Spleen (tissue), 11 donors: Measurements from ENCODE around the gene GLIPR1. TPM values are rescaled to one million over a fixed set of nuclear protein-coding genes. Genes with fewer than 3 reads are reported as not detected.
"Not testable (repeated sequence)": the region's sequence is repeated elsewhere in the genome, so short reads cannot be mapped to it uniquely, and the experiment has no call there.

Experiments used
- DNase-seq: peaks from one replicate; pipeline ENCODE4 v3.0.0-alpha.2; 2020
- H3K27ac ChIP-seq, 8 donors: fragments of 200-600 bp; sonication (generic) in 7 of 8; 1 replicate in 4 of 8; 2 replicates in 4 of 8; pipeline versions ENCODE4 v1.5.0 to v1.8.0; 2016 to 2021; ENCODE audit warnings: inconsistent platforms in 4 of 8, mild to moderate bottlenecking in 4 of 8, moderate library complexity in 1 of 8
- H3K27me3 ChIP-seq, 7 donors: fragments of 200-600 bp; sonication (generic) in 6 of 7; replicated peaks in 1 of 7; 1 replicate in 4 of 7; 2 replicates in 3 of 7; pipeline versions ENCODE4 v1.5.0 to v1.8.0; 2016 to 2021; ENCODE audit warnings: inconsistent platforms in 3 of 7, mild to moderate bottlenecking in 1 of 7
- H3K36me3 ChIP-seq, 6 donors: fragments of 200-600 bp; sonication (generic) in 5 of 6; 1 replicate in 4 of 6; 2 replicates in 2 of 6; pipeline versions ENCODE4 v1.5.0 to v1.8.0; 2016 to 2021; ENCODE audit warnings: inconsistent platforms in 2 of 6
- H3K4me1 ChIP-seq, 6 donors: fragments of 200-600 bp; sonication (generic) in 5 of 6; 1 replicate in 3 of 6; 2 replicates in 3 of 6; pipeline versions ENCODE4 v1.5.0 to v1.8.0; 2016 to 2021; ENCODE audit warnings: inconsistent platforms in 3 of 6
- H3K4me3 ChIP-seq, 8 donors: fragments of 200-600 bp; sonication (generic) in 7 of 8; 1 replicate in 4 of 8; 2 replicates in 4 of 8; pipeline versions ENCODE4 v1.5.0 to v1.8.0; 2016 to 2021; ENCODE audit warnings: inconsistent platforms in 4 of 8, mild to moderate bottlenecking in 4 of 8, moderate library complexity in 2 of 8
- H3K9me3 ChIP-seq, 8 donors: fragments of 200-600 bp; sonication (generic) in 7 of 8; 1 replicate in 4 of 8; 2 replicates in 4 of 8; pipeline versions ENCODE4 v1.5.0 to v1.8.0; 2016 to 2021; ENCODE audit warnings: inconsistent platforms in 4 of 8
- POLR2A ChIP-seq, 3 donors: fragments of 450-650 bp; IDR thresholded peaks; one replicate each; pipeline ENCODE4 v1.5.1; 2017; ENCODE audit warnings: antibody characterized with exemption in 3 of 3, mild to moderate bottlenecking in 1 of 3
- POLR2AphosphoS5 ChIP-seq, 3 donors: sonication (generic); formaldehyde crosslinking; IDR thresholded peaks; one replicate each; pipeline ENCODE4 v1.5.1; 2017; ENCODE audit warnings: antibody characterized with exemption in 3 of 3
- WGBS, 5 donors: extraction: QIAGEN DNeasy Blood & Tissue Kit in 3 of 5; methylation state at CpG; one replicate each; pipeline versions ENCODE4 v1.1.5 to v1.1.7; 2013 to 2018; 5-methylcytosine and 5-hydroxymethylcytosine counted together
- intact Hi-C: fragments of 100-400 bp; cut with DNase I; formaldehyde crosslinking; loops from one replicate; pipeline ENCODE4 v1.15.0; 2023; ENCODE audit warnings: low total_unique reads
- polyA plus RNA-seq, 3 donors: library from polyadenylated mRNA; stranded (reverse); fragments of 200-250 nt; gene quantifications; one replicate each; pipeline ENCODE4 v1.2.1, GENCODE V29; 2013
- total RNA-seq, 7 donors: library from RNA; depleted of rRNA in 3 of 7; stranded (reverse); fragments of >200 nt in 3 of 7; fragmentation: NEBNext Ultra II Directional in 4 of 7; extraction: Animal tissue kit (Norgen Biotek cat#: 25700) in 4 of 7; gene quantifications; one replicate each; pipeline versions ENCODE4 v1.1.0 to v1.2.1, GENCODE V29; 2016 to 2021
- TF ChIP-seq, protein P1 (sequence below), 11 experiments: fragments of 200-600 bp in 7 of 11; fragments of 450-650 bp in 4 of 11; sonication (generic) in 4 of 11; IDR thresholded peaks in 8 of 11; conservative IDR thresholded peaks in 3 of 11; 1 replicate in 7 of 11; 2 replicates in 4 of 11; pipeline versions ENCODE4 v1.4.0 to v1.8.0; 2016 to 2021; ENCODE audit warnings: antibody characterized with exemption in 11 of 11, inconsistent platforms in 4 of 11, mild to moderate bottlenecking in 1 of 11
- donor health status: healthy with polysubstance abuse.
- donor health status: DM: no; HTN: no; CAD: no; lungs with moderate emphysema.
- donor health status: DM: no; HTN: no; CAD: no.
- donor health status: Bipolar disorder and iron deficiency.
- donor health status: healthy.
- donor health status: DM: no; HTN: no; CAD: no.
- donor health status: DM: yes; HTN: yes; CAD: no.

Gene GLIPR1
- total and polyA plus RNA-seq, 10 donors: 11.7 to 72.6 (median 54.7) TPM

DNA sequence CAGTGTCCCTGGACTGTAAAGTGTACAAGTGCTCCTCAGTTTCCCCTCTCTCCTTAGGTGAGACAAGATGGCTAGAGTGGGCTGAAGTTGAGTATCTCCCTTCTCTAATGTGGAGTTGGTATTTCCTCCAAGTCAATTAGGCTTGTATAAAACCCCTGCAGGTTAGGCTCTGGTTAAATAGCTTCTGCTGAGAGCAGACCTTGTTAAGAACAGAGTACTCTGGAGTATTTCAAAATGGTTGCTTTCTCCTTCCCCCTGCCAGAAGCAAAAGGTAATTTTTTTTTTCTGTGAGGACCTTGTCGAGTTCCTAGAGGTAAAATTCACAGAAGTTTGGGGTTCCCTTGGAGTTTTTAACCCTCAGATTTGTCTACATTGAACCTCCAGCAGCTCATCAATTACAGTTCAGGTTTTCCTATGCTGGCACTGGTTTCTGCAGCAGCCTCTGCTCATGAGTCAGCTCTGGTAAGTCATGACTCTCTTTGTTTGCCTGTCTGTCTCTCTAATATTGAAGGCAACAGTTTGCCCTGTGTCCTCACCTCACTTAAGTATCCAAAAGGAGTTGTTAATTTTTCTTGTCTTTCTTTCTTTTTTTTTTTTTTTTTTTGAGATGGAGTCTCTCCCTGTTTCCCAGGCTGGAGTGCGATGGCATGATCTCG is 27.8 kb upstream of the GLIPR1 start:
- no peak for TF ChIP-seq POLR2AphosphoS5 (IDR thresholded peaks at IDR 0.05)
- no peak for TF ChIP-seq POLR2A (IDR thresholded peaks at IDR 0.05)
- TF ChIP-seq, protein P1, sequence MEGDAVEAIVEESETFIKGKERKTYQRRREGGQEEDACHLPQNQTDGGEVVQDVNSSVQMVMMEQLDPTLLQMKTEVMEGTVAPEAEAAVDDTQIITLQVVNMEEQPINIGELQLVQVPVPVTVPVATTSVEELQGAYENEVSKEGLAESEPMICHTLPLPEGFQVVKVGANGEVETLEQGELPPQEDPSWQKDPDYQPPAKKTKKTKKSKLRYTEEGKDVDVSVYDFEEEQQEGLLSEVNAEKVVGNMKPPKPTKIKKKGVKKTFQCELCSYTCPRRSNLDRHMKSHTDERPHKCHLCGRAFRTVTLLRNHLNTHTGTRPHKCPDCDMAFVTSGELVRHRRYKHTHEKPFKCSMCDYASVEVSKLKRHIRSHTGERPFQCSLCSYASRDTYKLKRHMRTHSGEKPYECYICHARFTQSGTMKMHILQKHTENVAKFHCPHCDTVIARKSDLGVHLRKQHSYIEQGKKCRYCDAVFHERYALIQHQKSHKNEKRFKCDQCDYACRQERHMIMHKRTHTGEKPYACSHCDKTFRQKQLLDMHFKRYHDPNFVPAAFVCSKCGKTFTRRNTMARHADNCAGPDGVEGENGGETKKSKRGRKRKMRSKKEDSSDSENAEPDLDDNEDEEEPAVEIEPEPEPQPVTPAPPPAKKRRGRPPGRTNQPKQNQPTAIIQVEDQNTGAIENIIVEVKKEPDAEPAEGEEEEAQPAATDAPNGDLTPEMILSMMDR (IDR thresholded peaks at IDR 0.05 in 8 of 11, conservative IDR thresholded peaks at IDR 0.05 in 3 of 11): no peak
- H3K4me3 ChIP-seq: no peak overlapping the region
- WGBS, 5 donors: 70 to 94% (median 86%) methylated on average over 3 of the region's 3 CpGs
- H3K27ac ChIP-seq: no peak overlapping the region
- peaks cover 0 to 10% (median 6%) of the 10 kb centered on the region in 8 donors for H3K9me3 ChIP-seq
- no peaks in the 10 kb centered on the region for H3K27me3 ChIP-seq
- intact Hi-C loops: no loop called here
- no peaks in the 10 kb centered on the region for H3K36me3 ChIP-seq
- peaks cover 0 to 20% (median 7%) of the 10 kb centered on the region in 6 donors for H3K4me1 ChIP-seq
- no peak for DNase-seq

DNA sequence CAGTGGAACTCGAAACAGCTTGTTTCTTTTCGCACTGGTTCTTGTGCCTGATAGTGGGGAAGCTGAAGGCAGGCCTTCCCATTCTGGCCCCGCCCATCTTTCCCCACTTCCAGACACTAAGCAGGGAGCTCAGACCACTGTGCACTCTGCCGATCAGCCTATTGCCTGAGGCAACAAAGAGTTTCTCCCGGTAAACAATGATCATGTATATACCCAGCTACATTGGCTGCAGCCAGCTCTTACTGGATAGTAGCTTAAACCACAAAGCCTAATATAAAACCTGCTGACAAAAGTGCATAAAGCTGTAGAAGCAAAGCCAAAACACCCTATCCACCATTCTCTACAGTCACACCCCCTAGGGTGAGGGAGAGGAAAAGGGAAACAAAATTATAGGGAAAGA is 24.7 kb upstream of the GLIPR1 start:
- 76 to 85% (median 83%) methylated on average over 5 of the region's 5 CpGs for WGBS, 5 donors
- peaks cover 0 to 25% (median 19%) of the 10 kb centered on the region in 8 donors for H3K9me3 ChIP-seq
- H3K27me3 ChIP-seq: no peaks in the 10 kb centered on the region
- no peak overlapping the region for H3K27ac ChIP-seq
- no peaks in the 10 kb centered on the region for H3K36me3 ChIP-seq
- H3K4me1 ChIP-seq: peaks cover 0 to 25% (median 7%) of the 10 kb centered on the region in 6 donors
- intact Hi-C loops: no loop called here
- no peak for TF ChIP-seq POLR2A (IDR thresholded peaks at IDR 0.05)
- no peak for TF ChIP-seq POLR2AphosphoS5 (IDR thresholded peaks at IDR 0.05)
- TF ChIP-seq, protein P1 (IDR thresholded peaks at IDR 0.05 in 8 of 11, conservative IDR thresholded peaks at IDR 0.05 in 3 of 11): no peak
- DNase-seq: no peak
- no peak overlapping the region for H3K4me3 ChIP-seq

DNA sequence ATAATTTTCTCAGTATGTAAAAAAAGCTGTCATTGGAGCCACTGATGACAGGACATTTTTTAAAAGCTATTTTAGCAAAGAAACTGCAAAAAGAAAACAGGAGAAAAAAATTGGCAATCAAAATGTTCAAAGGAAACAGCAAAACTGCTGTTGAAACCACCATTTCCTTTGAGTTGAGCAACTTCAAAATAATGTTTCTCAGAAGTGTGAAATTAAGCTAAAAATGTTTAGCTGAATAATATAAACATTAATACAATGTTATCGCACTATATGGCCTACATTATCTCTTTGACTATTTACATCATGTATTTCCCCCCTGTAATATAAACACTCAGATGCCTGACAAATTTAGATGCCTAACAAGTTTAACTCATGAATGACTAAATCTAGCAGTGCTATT is 23.4 kb upstream of the GLIPR1 start:
- H3K27ac ChIP-seq: peak overlapping the region in 3 of 8 donors; percentile 38 to 59 (median 58)
- no peak for TF ChIP-seq POLR2AphosphoS5 (IDR thresholded peaks at IDR 0.05)
- TF ChIP-seq, protein P1 (IDR thresholded peaks at IDR 0.05 in 8 of 11, conservative IDR thresholded peaks at IDR 0.05 in 3 of 11): no peak
- TF ChIP-seq POLR2A (IDR thresholded peaks at IDR 0.05): no peak
- peaks cover 0 to 25% (median 19%) of the 10 kb centered on the region in 8 donors for H3K9me3 ChIP-seq
- no peak for DNase-seq
- no peak overlapping the region for H3K4me3 ChIP-seq
- H3K4me1 ChIP-seq: peaks cover 0 to 25% (median 7%) of the 10 kb centered on the region in 6 donors
- H3K36me3 ChIP-seq: no peaks in the 10 kb centered on the region
- 23 to 44% (median 37%) methylated on average over 1 of the region's 1 CpG for WGBS, 5 donors
- intact Hi-C loops: no loop called here
- no peaks in the 10 kb centered on the region for H3K27me3 ChIP-seq

DNA sequence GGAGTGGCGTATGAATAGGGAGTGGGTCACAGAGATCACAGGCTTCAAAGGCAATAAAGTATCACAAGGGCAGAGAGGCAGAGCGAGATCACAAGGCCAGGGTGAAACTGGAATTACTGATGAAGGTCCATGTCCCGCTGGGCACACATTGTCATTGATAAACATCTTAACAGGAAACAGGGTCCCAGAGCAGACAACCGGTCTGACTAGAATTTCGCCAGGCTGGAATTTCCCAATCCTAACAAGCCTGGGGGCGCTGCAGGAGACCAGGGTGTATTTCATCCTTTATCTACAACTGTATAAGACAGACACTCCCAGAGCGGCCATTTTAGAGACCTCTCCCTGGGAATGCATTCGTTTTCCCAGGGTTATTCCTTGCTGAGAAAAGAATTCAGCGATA is 22.7 kb upstream of the GLIPR1 start:
- H3K27me3 ChIP-seq, intact Hi-C loops, H3K36me3 ChIP-seq, DNase-seq, H3K4me3 ChIP-seq: not testable (repeated sequence)
- Histone ChIP-seq H3K4me1 (peaks cover 0 to 25% (median 7%) of the 10 kb centered on the region in 6 donors), H3K9me3 (peaks cover 0 to 25% (median 19%) of the 10 kb centered on the region in 8 donors), H3K27ac (peak overlapping the region in 3 of 8 donors; percentile 38 to 59 (median 58))
- 64 to 83% (median 70%) methylated on average over 9 of the region's 9 CpGs for WGBS, 5 donors
